Vagina (tissue), 2 donors: ENCODE results near the gene SCUBE1. TPM values are rescaled to one million over a fixed set of nuclear protein-coding genes. Genes with fewer than 3 reads are reported as not detected.

Experiments
- DNase-seq, 2 donors: peaks; one replicate each; pipeline ENCODE4 v3.0.0-alpha.2; 2017; ENCODE audit errors: extremely low spot score in 2 of 2
- H3K27ac ChIP-seq: fragments of 200-600 bp; sonication (generic); one replicate; pipeline ENCODE4 v1.5.1; 2019
- H3K27me3 ChIP-seq: fragments of 200-600 bp; sonication (generic); one replicate; pipeline ENCODE4 v1.5.1; 2019
- H3K36me3 ChIP-seq, 2 donors: fragments of 200-600 bp; sonication (generic); one replicate each; pipeline ENCODE4 v1.5.1; 2017 to 2019
- H3K4me1 ChIP-seq: fragments of 200-600 bp; sonication (generic); one replicate; pipeline ENCODE4 v1.5.1; 2019
- H3K4me3 ChIP-seq, 2 donors: fragments of 200-600 bp; sonication (generic); 1 replicate in 1 of 2; 2 replicates in 1 of 2; pipeline ENCODE4 v1.5.1; 2016 to 2019
- H3K9me3 ChIP-seq: fragments of 200-600 bp; sonication (generic); one replicate; pipeline ENCODE4 v1.5.1; 2019
- CTCF ChIP-seq, 3 experiments: fragments of 450-650 bp in 2 of 3; fragments of 200-600 bp in 1 of 3; sonication (generic) in 1 of 3; IDR thresholded peaks; one replicate each; pipeline ENCODE4 v1.5.1; 2017 to 2019; ENCODE audit warnings: antibody characterized with exemption in 3 of 3, mild to moderate bottlenecking in 2 of 3, moderate library complexity in 2 of 3
- POLR2A ChIP-seq, 2 donors: fragments of 450-650 bp; IDR thresholded peaks; one replicate each; pipeline ENCODE4 v1.6.1; 2017; ENCODE audit warnings: antibody characterized with exemption in 2 of 2, mild to moderate bottlenecking in 2 of 2, moderate library complexity in 2 of 2
- POLR2AphosphoS5 ChIP-seq, 2 donors: sonication (generic); formaldehyde crosslinking; IDR thresholded peaks; one replicate each; pipeline ENCODE4 v1.9.0; 2017; ENCODE audit warnings: antibody characterized with exemption in 2 of 2, mild to moderate bottlenecking in 2 of 2, low read depth in 1 of 2; ENCODE audit not compliant: insufficient read depth in 1 of 2
- intact Hi-C: fragments of 100-400 bp; cut with DNase I; formaldehyde crosslinking; loops from one replicate; pipeline ENCODE4 v1.15.1; 2023
- total RNA-seq: library from RNA; depleted of rRNA; stranded (reverse); fragments of >200 nt; gene quantifications from one replicate; pipeline ENCODE4 v1.2.3, GENCODE V29; 2016

The SCUBE1 gene
- total RNA-seq, 1 donor from 2014 or later = 6.9 TPM

- Histone ChIP-seq H3K27me3 (no peaks in the 10 kb centered on the region), H3K9me3 (no peaks in the 10 kb centered on the region), H3K36me3 (no peaks in the 10 kb centered on the region), H3K27ac (no peak overlapping the region), H3K4me3 (no peak overlapping the region), H3K4me1 (peaks cover 59% of the 10 kb centered on the region)
- intact Hi-C loops = no loop called here
- TF ChIP-seq POLR2A (IDR thresholded peaks at IDR 0.05) (no peak), POLR2AphosphoS5 (IDR thresholded peaks at IDR 0.05; ENCODE audit: insufficient read depth in 1 of 2, low read depth in 1 of 2) (no peak), CTCF (IDR thresholded peaks at IDR 0.05) (no peak)
- no peak for DNase-seq
These were observed 48.0 kb downstream of the SCUBE1 start for GRCh38 chr22:43295173-43295572.

GRCh38 chr22:43293655-43294392, 49.3 kb downstream of the SCUBE1 start:
- Histone ChIP-seq H3K4me3 (no peak overlapping the region), H3K9me3 (no peaks in the 10 kb centered on the region), H3K4me1 (peaks cover 71% of the 10 kb centered on the region), H3K36me3 (no peaks in the 10 kb centered on the region), H3K27me3 (no peaks in the 10 kb centered on the region), H3K27ac (peak overlapping the region; percentile 26)
- intact Hi-C loops = no loop called here
- TF ChIP-seq CTCF (IDR thresholded peaks at IDR 0.05) (no peak), POLR2AphosphoS5 (IDR thresholded peaks at IDR 0.05; ENCODE audit: insufficient read depth in 1 of 2, low read depth in 1 of 2) (peak in 1 of 2 donors; percentile 85)
- no peak for DNase-seq

GRCh38 chr22:43293259-43293654, 49.9 kb downstream of the SCUBE1 start:
- Histone ChIP-seq H3K27me3 (no peaks in the 10 kb centered on the region), H3K4me1 (peaks cover 71% of the 10 kb centered on the region), H3K9me3 (no peaks in the 10 kb centered on the region), H3K36me3 (no peaks in the 10 kb centered on the region), H3K27ac (peak overlapping the region; percentile 26), H3K4me3 (no peak overlapping the region)
- DNase-seq = no peak
- no peak for TF ChIP-seq POLR2AphosphoS5 (IDR thresholded peaks at IDR 0.05; ENCODE audit: insufficient read depth in 1 of 2, low read depth in 1 of 2)
- TF ChIP-seq POLR2A (IDR thresholded peaks at IDR 0.05) = no peak
- TF ChIP-seq CTCF (IDR thresholded peaks at IDR 0.05) = no peak
- intact Hi-C loops = no loop called here

- H3K4me3 ChIP-seq = no peak overlapping the region
- peak overlapping the region; percentile 26 for H3K27ac ChIP-seq
- no peaks in the 10 kb centered on the region for H3K27me3 ChIP-seq
- intact Hi-C loops = no loop called here
- DNase-seq = no peak
- no peaks in the 10 kb centered on the region for H3K9me3 ChIP-seq
- no peaks in the 10 kb centered on the region for H3K36me3 ChIP-seq
- no peak for TF ChIP-seq POLR2AphosphoS5 (IDR thresholded peaks at IDR 0.05; ENCODE audit: insufficient read depth in 1 of 2, low read depth in 1 of 2)
- no peak for TF ChIP-seq CTCF (IDR thresholded peaks at IDR 0.05)
- TF ChIP-seq POLR2A (IDR thresholded peaks at IDR 0.05) = no peak
- H3K4me1 ChIP-seq = peaks cover 71% of the 10 kb centered on the region
These were observed 50.5 kb downstream of the SCUBE1 start for GRCh38 chr22:43292630-43293018.

GRCh38 chr22:43291381-43291780, 51.8 kb downstream of the SCUBE1 start:
- Histone ChIP-seq H3K4me1 (peaks cover 59% of the 10 kb centered on the region), H3K4me3 (no peak overlapping the region), H3K27me3 (no peaks in the 10 kb centered on the region), H3K27ac (no peak overlapping the region), H3K9me3 (no peaks in the 10 kb centered on the region), H3K36me3 (no peaks in the 10 kb centered on the region)
- DNase-seq = no peak
- intact Hi-C loops = no loop called here
- TF ChIP-seq POLR2A (IDR thresholded peaks at IDR 0.05) (no peak), CTCF (IDR thresholded peaks at IDR 0.05) (no peak), POLR2AphosphoS5 (IDR thresholded peaks at IDR 0.05; ENCODE audit: insufficient read depth in 1 of 2, low read depth in 1 of 2) (no peak)
